ENCODE measurements around the gene ZHX3. TPM values are rescaled to one million over a fixed set of nuclear protein-coding genes. Genes with fewer than 3 reads are reported as not detected.

ZHX3 gene
- total RNA-seq, 2 experiments from 2014 or later = 11.9 to 15.0 TPM

- no peak overlapping the region for H3K4me3 Mint-ChIP-seq
- POLR2A ChIA-PET = no interaction called here
- peaks cover under 1% of the 10 kb centered on the region for H3K4me1 Mint-ChIP-seq (ENCODE audit: low read depth)
- ATAC-seq (no peak), DNase-seq (no peak)
- H3K36me3 Mint-ChIP-seq (ENCODE audit: low read depth) = no peaks in the 10 kb centered on the region
- H3K27me3 Mint-ChIP-seq (ENCODE audit: low read depth) = no peaks in the 10 kb centered on the region
- H3K27ac Mint-ChIP-seq = no peak overlapping the region
- CTCF ChIA-PET = interaction anchor here (2.6 to 3.4 kb wide), 2 partner anchors 11 to 254 kb away, joined by 7 to 25 read pairs; no protein-coding TSS in a partner anchor
- H3K9me3 Mint-ChIP-seq (ENCODE audit: insufficient read depth) = no peaks in the 10 kb centered on the region
Observed at GRCh38 chr20:41222703-41223102, 94.8 kb downstream of the ZHX3 start.

- CTCF ChIA-PET = interaction anchor here (0.9 to 3.4 kb wide), 2 partner anchors 11 to 50 kb away, joined by 3 to 25 read pairs; no protein-coding TSS in a partner anchor
- no peak overlapping the region for H3K4me3 Mint-ChIP-seq
- ATAC-seq (no peak), DNase-seq (no peak)
- H3K27ac Mint-ChIP-seq = no peak overlapping the region
- POLR2A ChIA-PET = no interaction called here
- peaks cover 3% of the 10 kb centered on the region for H3K27me3 Mint-ChIP-seq (ENCODE audit: low read depth)
- no peaks in the 10 kb centered on the region for H3K4me1 Mint-ChIP-seq (ENCODE audit: low read depth)
- no peaks in the 10 kb centered on the region for H3K9me3 Mint-ChIP-seq (ENCODE audit: insufficient read depth)
- no peaks in the 10 kb centered on the region for H3K36me3 Mint-ChIP-seq (ENCODE audit: low read depth)
Observed at GRCh38 chr20:41222296-41222695, 95.2 kb downstream of the ZHX3 start.

- ATAC-seq (no peak), DNase-seq (no peak)
- POLR2A ChIA-PET = no interaction called here
- peaks cover 3% of the 10 kb centered on the region for H3K27me3 Mint-ChIP-seq (ENCODE audit: low read depth)
- H3K9me3 Mint-ChIP-seq (ENCODE audit: insufficient read depth) = no peaks in the 10 kb centered on the region
- CTCF ChIA-PET = interaction anchor here (0.9 kb wide), 1 partner anchor 49 kb away, joined by 3 read pairs; no protein-coding TSS in a partner anchor
- H3K4me3 Mint-ChIP-seq = no peak overlapping the region
- no peaks in the 10 kb centered on the region for H3K36me3 Mint-ChIP-seq (ENCODE audit: low read depth)
- no peaks in the 10 kb centered on the region for H3K4me1 Mint-ChIP-seq (ENCODE audit: low read depth)
- no peak overlapping the region for H3K27ac Mint-ChIP-seq
Observed at GRCh38 chr20:41221614-41222218, 95.8 kb downstream of the ZHX3 start.

- DNase-seq (no peak), ATAC-seq (no peak)
- CTCF ChIA-PET = interaction anchor here (0.6 to 2.9 kb wide), 8 partner anchors 12 to 252 kb away, joined by 3 to 16 read pairs (median 4); partner anchors contain the start of gene LPIN3
- Mint-ChIP-seq H3K4me1 (ENCODE audit: low read depth) (no peaks in the 10 kb centered on the region), H3K36me3 (ENCODE audit: low read depth) (no peaks in the 10 kb centered on the region), H3K4me3 (no peak overlapping the region), H3K9me3 (ENCODE audit: insufficient read depth) (no peaks in the 10 kb centered on the region), H3K27ac (no peak overlapping the region), H3K27me3 (ENCODE audit: low read depth) (peaks cover 3% of the 10 kb centered on the region)
- POLR2A ChIA-PET = interaction anchor here (1.2 kb wide), 1 partner anchor 22 kb away, joined by 4 read pairs; no protein-coding TSS in a partner anchor
Observed at GRCh38 chr20:41219824-41220223, 97.7 kb downstream of the ZHX3 start.

GRCh38 chr20:41218466-41218865 lies 99.1 kb downstream of the ZHX3 start:
- Mint-ChIP-seq H3K36me3 (ENCODE audit: low read depth) (no peaks in the 10 kb centered on the region), H3K4me1 (ENCODE audit: low read depth) (no peaks in the 10 kb centered on the region), H3K27ac (no peak overlapping the region), H3K9me3 (ENCODE audit: insufficient read depth) (no peaks in the 10 kb centered on the region), H3K4me3 (no peak overlapping the region), H3K27me3 (ENCODE audit: low read depth) (peaks cover 3% of the 10 kb centered on the region)
- ChIA-PET POLR2A (no interaction called here), CTCF (interaction anchor here (1.1 to 2.9 kb wide), 4 partner anchors 23 to 121 kb away, joined by 3 to 16 read pairs (median 5); partner anchors contain the start of gene LPIN3)
- DNase-seq (no peak), ATAC-seq (no peak)

GRCh38 chr20:41217422-41217821 lies 100.1 kb downstream of the ZHX3 start:
- no peak for ATAC-seq
- no peak for DNase-seq
- Mint-ChIP-seq H3K27me3 (ENCODE audit: low read depth) (peaks cover 3% of the 10 kb centered on the region), H3K4me3 (no peak overlapping the region), H3K9me3 (ENCODE audit: insufficient read depth) (no peaks in the 10 kb centered on the region), H3K4me1 (ENCODE audit: low read depth) (no peaks in the 10 kb centered on the region), H3K27ac (no peak overlapping the region), H3K36me3 (ENCODE audit: low read depth) (no peaks in the 10 kb centered on the region)
- ChIA-PET POLR2A (no interaction called here), CTCF (interaction anchor here (1.2 kb wide), 1 partner anchor 9 kb away, joined by 4 read pairs; no protein-coding TSS in a partner anchor)

- no peak for ATAC-seq
- Mint-ChIP-seq H3K4me1 (ENCODE audit: low read depth) (peaks cover 2% of the 10 kb centered on the region), H3K27me3 (ENCODE audit: low read depth) (peaks cover 3% of the 10 kb centered on the region), H3K4me3 (no peak overlapping the region), H3K36me3 (ENCODE audit: low read depth) (no peaks in the 10 kb centered on the region), H3K27ac (no peak overlapping the region), H3K9me3 (ENCODE audit: insufficient read depth) (no peaks in the 10 kb centered on the region)
- DNase-seq = no peak
- CTCF ChIA-PET = interaction anchor here (0.7 kb wide), 1 partner anchor 80 kb away, joined by 3 read pairs; no protein-coding TSS in a partner anchor
- POLR2A ChIA-PET = no interaction called here
Observed at GRCh38 chr20:41214666-41215065, 102.9 kb downstream of the ZHX3 start.

- ChIA-PET POLR2A (no interaction called here), CTCF (interaction anchor here (0.7 kb wide), 1 partner anchor 80 kb away, joined by 3 read pairs; no protein-coding TSS in a partner anchor)
- DNase-seq (no peak), ATAC-seq (no peak)
- H3K27ac Mint-ChIP-seq = no peak overlapping the region
- peaks cover 3% of the 10 kb centered on the region for H3K27me3 Mint-ChIP-seq (ENCODE audit: low read depth)
- H3K9me3 Mint-ChIP-seq (ENCODE audit: insufficient read depth) = no peaks in the 10 kb centered on the region
- H3K36me3 Mint-ChIP-seq (ENCODE audit: low read depth) = no peaks in the 10 kb centered on the region
- peaks cover 2% of the 10 kb centered on the region for H3K4me1 Mint-ChIP-seq (ENCODE audit: low read depth)
- no peak overlapping the region for H3K4me3 Mint-ChIP-seq
Observed at GRCh38 chr20:41214202-41214601, 103.3 kb downstream of the ZHX3 start.

- no peak for DNase-seq
- POLR2A ChIA-PET = no interaction called here
- no peak overlapping the region for H3K4me3 Mint-ChIP-seq
- no peak for ATAC-seq
- H3K27me3 Mint-ChIP-seq (ENCODE audit: low read depth) = peaks cover 3% of the 10 kb centered on the region
- H3K27ac Mint-ChIP-seq = no peak overlapping the region
- H3K4me1 Mint-ChIP-seq (ENCODE audit: low read depth) = peaks cover 2% of the 10 kb centered on the region
- CTCF ChIA-PET = no interaction called here
- no peaks in the 10 kb centered on the region for H3K9me3 Mint-ChIP-seq (ENCODE audit: insufficient read depth)
- no peaks in the 10 kb centered on the region for H3K36me3 Mint-ChIP-seq (ENCODE audit: low read depth)
Observed at GRCh38 chr20:41213150-41213820, 104.2 kb downstream of the ZHX3 start.

GRCh38 chr20:41205313-41205712 lies 112.2 kb downstream of the ZHX3 start:
- Mint-ChIP-seq H3K9me3 (ENCODE audit: insufficient read depth) (no peaks in the 10 kb centered on the region), H3K36me3 (ENCODE audit: low read depth) (peaks cover 4% of the 10 kb centered on the region), H3K4me1 (ENCODE audit: low read depth) (no peaks in the 10 kb centered on the region), H3K4me3 (no peak overlapping the region), H3K27ac (no peak overlapping the region), H3K27me3 (ENCODE audit: low read depth) (peaks cover 2% of the 10 kb centered on the region)
- CTCF ChIA-PET = interaction anchor here (1.1 kb wide), 1 partner anchor 127 kb away, joined by 3 read pairs; no protein-coding TSS in a partner anchor
- no peak for DNase-seq
- POLR2A ChIA-PET = no interaction called here
- ATAC-seq = no peak

GRCh38 chr20:41204304-41205265 lies 112.9 kb downstream of the ZHX3 start:
- ChIA-PET POLR2A (no interaction called here), CTCF (interaction anchor here (1.1 kb wide), 1 partner anchor 128 kb away, joined by 3 read pairs; no protein-coding TSS in a partner anchor)
- Mint-ChIP-seq H3K4me1 (ENCODE audit: low read depth) (no peaks in the 10 kb centered on the region), H3K9me3 (ENCODE audit: insufficient read depth) (no peaks in the 10 kb centered on the region), H3K27me3 (ENCODE audit: low read depth) (peaks cover 2% of the 10 kb centered on the region), H3K36me3 (ENCODE audit: low read depth) (peaks cover 7% of the 10 kb centered on the region), H3K27ac (no peak overlapping the region), H3K4me3 (no peak overlapping the region)
- ATAC-seq (no peak), DNase-seq (no peak)
